Measurements from ENCODE around the gene PRR33.

DNA sequence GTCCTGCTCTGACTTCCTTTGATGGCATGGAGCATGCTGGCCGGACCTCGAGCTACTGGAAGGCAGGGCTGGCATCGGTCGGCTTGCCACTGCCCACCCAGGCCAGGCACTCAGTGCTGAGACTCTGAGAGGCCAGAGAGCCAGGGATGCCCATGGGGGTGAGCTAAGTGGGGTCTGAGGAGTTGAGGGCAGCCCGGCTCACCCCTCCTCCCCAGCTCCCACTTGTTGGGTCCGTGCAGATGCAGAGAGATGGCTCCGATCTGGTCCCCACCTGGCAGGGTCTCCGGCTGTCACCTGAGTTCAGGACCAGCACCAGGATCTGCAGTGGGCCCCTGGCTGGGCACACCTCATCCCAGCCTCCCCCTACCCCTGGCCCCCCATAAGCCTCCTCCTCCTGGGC lies 25.5 kb downstream of the PRR33 start:
- TF ChIP-seq, protein P1, sequence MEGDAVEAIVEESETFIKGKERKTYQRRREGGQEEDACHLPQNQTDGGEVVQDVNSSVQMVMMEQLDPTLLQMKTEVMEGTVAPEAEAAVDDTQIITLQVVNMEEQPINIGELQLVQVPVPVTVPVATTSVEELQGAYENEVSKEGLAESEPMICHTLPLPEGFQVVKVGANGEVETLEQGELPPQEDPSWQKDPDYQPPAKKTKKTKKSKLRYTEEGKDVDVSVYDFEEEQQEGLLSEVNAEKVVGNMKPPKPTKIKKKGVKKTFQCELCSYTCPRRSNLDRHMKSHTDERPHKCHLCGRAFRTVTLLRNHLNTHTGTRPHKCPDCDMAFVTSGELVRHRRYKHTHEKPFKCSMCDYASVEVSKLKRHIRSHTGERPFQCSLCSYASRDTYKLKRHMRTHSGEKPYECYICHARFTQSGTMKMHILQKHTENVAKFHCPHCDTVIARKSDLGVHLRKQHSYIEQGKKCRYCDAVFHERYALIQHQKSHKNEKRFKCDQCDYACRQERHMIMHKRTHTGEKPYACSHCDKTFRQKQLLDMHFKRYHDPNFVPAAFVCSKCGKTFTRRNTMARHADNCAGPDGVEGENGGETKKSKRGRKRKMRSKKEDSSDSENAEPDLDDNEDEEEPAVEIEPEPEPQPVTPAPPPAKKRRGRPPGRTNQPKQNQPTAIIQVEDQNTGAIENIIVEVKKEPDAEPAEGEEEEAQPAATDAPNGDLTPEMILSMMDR (IDR thresholded peaks at IDR 0.05) = no peak
- TF ChIP-seq POLR2A (IDR thresholded peaks at IDR 0.05) = no peak

Measured in sigmoid colon (tissue), 3 donors.